ENCODE results near the gene APOL2. TPM values are rescaled to one million over a fixed set of nuclear protein-coding genes. Genes with fewer than 3 reads are reported as not detected.
"Not testable (repeated sequence)": the region's sequence is repeated elsewhere in the genome, so short reads cannot be mapped to it uniquely, and the experiment has no call there.

Gene APOL2
- total RNA-seq, 2 donors from 2014 or later = 2.1 to 7.9 TPM

DNA sequence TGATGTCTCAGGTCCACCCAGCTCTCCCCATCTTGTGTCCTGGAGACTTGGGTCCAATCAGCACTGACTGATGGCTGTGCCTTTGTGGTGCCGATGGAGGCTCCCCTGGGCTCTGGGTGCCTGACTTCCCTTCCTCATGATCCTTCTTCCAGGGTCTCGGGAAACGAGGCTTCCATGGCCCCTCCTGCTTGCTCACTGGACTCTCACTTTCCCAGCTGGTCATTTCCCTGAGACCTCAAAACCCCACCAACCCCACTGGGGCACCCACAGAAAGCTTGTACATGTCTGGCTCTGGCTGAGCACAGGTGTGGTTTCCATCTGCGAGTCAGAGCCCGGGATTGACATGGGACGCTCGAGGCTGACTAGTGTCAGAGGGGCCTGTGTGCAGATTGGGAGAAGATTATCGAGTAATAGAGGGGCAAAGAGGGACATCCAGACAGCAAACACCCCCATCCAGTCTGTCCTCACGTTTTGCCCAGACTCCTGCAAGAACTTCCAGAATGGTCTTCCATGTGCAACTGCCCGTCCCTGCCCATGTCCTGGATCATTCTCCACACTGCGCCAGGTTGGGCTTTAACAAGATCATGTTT is 28.7 kb upstream of the APOL2 start:
- Histone ChIP-seq H3K4me3 (ENCODE audit: low read length) (no peak overlapping the region), H3K4me1 (ENCODE audit: control insufficient read depth, insufficient read depth, low read length) (no peaks in the 10 kb centered on the region), H3K27ac (ENCODE audit: low read depth, low read length) (no peak overlapping the region), H3K36me3 (ENCODE audit: control insufficient read depth, insufficient read depth, low read length) (no peaks in the 10 kb centered on the region), H3K27me3 (ENCODE audit: control insufficient read depth, insufficient read depth, low read length, poor library complexity, severe bottlenecking) (no peaks in the 10 kb centered on the region), H3K9me3 (ENCODE audit: control insufficient read depth, low read length) (no peaks in the 10 kb centered on the region), H3K9ac (ENCODE audit: extremely low read depth, low read length, poor library complexity, severe bottlenecking) (no peak overlapping the region)
- Mint-ChIP-seq H3K36me3 (ENCODE audit: low read depth) (no peaks in the 10 kb centered on the region), H3K4me3 (no peak overlapping the region), H3K27ac (no peak overlapping the region), H3K4me1 (peaks cover 3% of the 10 kb centered on the region), H3K9me3 (no peaks in the 10 kb centered on the region), H3K27me3 (ENCODE audit: insufficient read depth) (peaks cover 10% of the 10 kb centered on the region)
- no peak for DNase-seq
- TF ChIP-seq, protein P1, sequence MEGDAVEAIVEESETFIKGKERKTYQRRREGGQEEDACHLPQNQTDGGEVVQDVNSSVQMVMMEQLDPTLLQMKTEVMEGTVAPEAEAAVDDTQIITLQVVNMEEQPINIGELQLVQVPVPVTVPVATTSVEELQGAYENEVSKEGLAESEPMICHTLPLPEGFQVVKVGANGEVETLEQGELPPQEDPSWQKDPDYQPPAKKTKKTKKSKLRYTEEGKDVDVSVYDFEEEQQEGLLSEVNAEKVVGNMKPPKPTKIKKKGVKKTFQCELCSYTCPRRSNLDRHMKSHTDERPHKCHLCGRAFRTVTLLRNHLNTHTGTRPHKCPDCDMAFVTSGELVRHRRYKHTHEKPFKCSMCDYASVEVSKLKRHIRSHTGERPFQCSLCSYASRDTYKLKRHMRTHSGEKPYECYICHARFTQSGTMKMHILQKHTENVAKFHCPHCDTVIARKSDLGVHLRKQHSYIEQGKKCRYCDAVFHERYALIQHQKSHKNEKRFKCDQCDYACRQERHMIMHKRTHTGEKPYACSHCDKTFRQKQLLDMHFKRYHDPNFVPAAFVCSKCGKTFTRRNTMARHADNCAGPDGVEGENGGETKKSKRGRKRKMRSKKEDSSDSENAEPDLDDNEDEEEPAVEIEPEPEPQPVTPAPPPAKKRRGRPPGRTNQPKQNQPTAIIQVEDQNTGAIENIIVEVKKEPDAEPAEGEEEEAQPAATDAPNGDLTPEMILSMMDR (conservative IDR thresholded peaks at IDR 0.05) = no peak
- 93 to 100% methylated on average over 5 to 11 of the region's 11 CpGs for WGBS, 2 experiments (ENCODE audit: insufficient coverage in 1 of 2, insufficient read length in 1 of 2)

DNA sequence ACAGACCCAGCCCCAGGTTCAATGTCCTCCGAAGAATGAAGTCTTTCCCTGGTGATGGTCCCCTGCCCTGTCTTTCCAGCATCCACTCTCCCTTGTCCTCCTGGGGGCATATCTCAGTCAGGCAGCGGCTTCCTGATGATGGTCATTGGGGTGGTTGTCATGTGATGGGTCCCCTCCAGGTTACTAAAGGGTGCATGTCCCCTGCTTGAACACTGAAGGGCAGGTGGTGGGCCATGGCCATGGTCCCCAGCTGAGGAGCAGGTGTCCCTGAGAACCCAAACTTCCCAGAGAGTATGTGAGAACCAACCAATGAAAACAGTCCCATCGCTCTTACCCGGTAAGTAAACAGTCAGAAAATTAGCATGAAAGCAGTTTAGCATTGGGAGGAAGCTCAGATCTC is 27.7 kb upstream of the APOL2 start:
- H3K27me3 ChIP-seq (ENCODE audit: control insufficient read depth, insufficient read depth, low read length, poor library complexity, severe bottlenecking) = no peaks in the 10 kb centered on the region
- Mint-ChIP-seq H3K27me3 (ENCODE audit: insufficient read depth) (peaks cover 10% of the 10 kb centered on the region), H3K4me3 (no peak overlapping the region), H3K36me3 (ENCODE audit: low read depth) (no peaks in the 10 kb centered on the region), H3K9me3 (no peaks in the 10 kb centered on the region), H3K27ac (no peak overlapping the region), H3K4me1 (peaks cover 3% of the 10 kb centered on the region)
- no peak overlapping the region for H3K4me3 ChIP-seq (ENCODE audit: low read length)
- TF ChIP-seq, protein P1 (conservative IDR thresholded peaks at IDR 0.05) = no peak
- H3K9me3 ChIP-seq (ENCODE audit: control insufficient read depth, low read length) = no peaks in the 10 kb centered on the region
- no peaks in the 10 kb centered on the region for H3K4me1 ChIP-seq (ENCODE audit: control insufficient read depth, insufficient read depth, low read length)
- no peak overlapping the region for H3K27ac ChIP-seq (ENCODE audit: low read depth, low read length)
- DNase-seq = no peak
- no peak overlapping the region for H3K9ac ChIP-seq (ENCODE audit: extremely low read depth, low read length, poor library complexity, severe bottlenecking)
- WGBS, 2 experiments (ENCODE audit: insufficient coverage in 1 of 2, insufficient read length in 1 of 2) = 92 to 100% methylated on average over 2 to 4 of the region's 4 CpGs
- H3K36me3 ChIP-seq (ENCODE audit: control insufficient read depth, insufficient read depth, low read length) = no peaks in the 10 kb centered on the region

DNA sequence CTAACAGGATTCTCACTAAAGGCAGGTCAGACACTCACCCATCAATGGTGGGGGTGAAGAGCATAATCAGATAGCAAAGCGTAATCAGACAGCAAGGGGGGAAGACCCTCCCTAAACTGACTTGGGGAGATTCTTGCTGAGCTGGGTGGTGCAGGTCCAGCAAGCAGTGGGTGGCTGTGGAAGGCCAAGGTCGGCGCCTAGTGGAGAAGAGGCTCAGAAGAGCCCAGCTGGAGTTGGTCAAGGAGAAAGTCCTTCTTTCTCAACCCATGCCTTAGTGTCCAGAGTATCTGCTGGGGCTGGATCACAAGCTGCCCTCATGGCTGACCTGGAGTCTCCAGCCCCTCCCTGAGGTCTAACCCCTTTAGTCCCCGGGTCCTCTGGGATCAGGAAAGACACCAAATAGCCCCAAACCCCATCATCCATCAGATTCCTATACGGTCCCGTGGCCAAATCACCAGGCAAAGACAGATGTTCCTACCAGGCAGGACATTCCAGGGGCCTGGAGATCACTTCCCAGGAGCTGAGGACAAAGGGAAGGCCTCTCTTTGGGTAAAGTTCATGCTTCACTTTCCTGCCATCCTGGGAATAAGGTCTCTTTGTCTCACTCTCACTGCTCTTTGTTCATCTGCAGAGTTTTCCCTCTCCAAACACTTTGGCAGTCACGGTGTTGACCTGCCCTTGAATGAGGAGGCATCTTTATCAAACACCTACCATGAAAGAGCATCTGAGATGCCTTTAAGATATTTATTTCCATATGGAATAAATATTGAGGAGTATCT is 24.7 kb upstream of the APOL2 start:
- 79 to 90% methylated on average over 3 to 6 of the region's 7 CpGs for WGBS, 2 experiments (ENCODE audit: insufficient coverage in 1 of 2, insufficient read length in 1 of 2)

DNA sequence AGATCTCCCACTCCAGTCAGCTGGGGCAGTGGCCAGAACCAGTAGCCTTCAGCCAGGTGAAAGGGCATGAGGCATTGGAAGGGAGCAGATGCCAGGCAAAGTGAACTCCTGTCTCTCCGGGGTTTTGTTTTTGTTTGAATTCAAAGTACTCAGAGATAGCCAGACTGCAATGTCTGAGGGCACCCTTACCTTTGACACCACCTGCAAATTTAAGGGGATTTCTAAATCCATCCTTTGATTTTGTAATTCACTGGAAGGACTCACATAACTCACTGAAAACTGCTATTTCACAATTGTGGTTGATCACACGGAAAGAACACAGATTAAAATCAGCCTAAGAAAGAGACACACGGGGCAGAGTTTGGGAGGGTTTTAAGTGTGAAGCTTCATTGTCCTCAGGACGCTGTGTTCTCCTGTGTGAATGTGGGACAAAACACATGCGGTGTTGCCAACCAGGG is 23.9 kb upstream of the APOL2 start:
- H3K4me3 ChIP-seq (ENCODE audit: low read length); H3K27ac ChIP-seq (ENCODE audit: low read depth, low read length); H3K27ac Mint-ChIP-seq; H3K36me3 ChIP-seq (ENCODE audit: control insufficient read depth, insufficient read depth, low read length); H3K4me3 Mint-ChIP-seq; DNase-seq; H3K9ac ChIP-seq (ENCODE audit: extremely low read depth, low read length, poor library complexity, severe bottlenecking); H3K36me3 Mint-ChIP-seq (ENCODE audit: low read depth); H3K9me3 ChIP-seq (ENCODE audit: control insufficient read depth, low read length); H3K27me3 Mint-ChIP-seq (ENCODE audit: insufficient read depth); H3K27me3 ChIP-seq (ENCODE audit: control insufficient read depth, insufficient read depth, low read length, poor library complexity, severe bottlenecking); H3K9me3 Mint-ChIP-seq: not testable (repeated sequence)
- peaks cover 18% of the 10 kb centered on the region for H3K4me1 Mint-ChIP-seq
- peaks cover 13% of the 10 kb centered on the region for H3K4me1 ChIP-seq (ENCODE audit: control insufficient read depth, insufficient read depth, low read length)
- 71 to 80% methylated on average over 5 of the region's 5 CpGs for WGBS, 2 experiments (ENCODE audit: insufficient coverage in 1 of 2, insufficient read length in 1 of 2)

More for the DNA sequence above, 24.7 kb upstream of the APOL2 start:
- H3K36me3 Mint-ChIP-seq (ENCODE audit: low read depth); H3K27me3 Mint-ChIP-seq (ENCODE audit: insufficient read depth); H3K36me3 ChIP-seq (ENCODE audit: control insufficient read depth, insufficient read depth, low read length); DNase-seq; H3K4me1 Mint-ChIP-seq; H3K4me3 Mint-ChIP-seq; H3K27me3 ChIP-seq (ENCODE audit: control insufficient read depth, insufficient read depth, low read length, poor library complexity, severe bottlenecking); H3K9ac ChIP-seq (ENCODE audit: extremely low read depth, low read length, poor library complexity, severe bottlenecking); H3K4me1 ChIP-seq (ENCODE audit: control insufficient read depth, insufficient read depth, low read length); H3K27ac ChIP-seq (ENCODE audit: low read depth, low read length); H3K9me3 Mint-ChIP-seq; H3K27ac Mint-ChIP-seq; H3K9me3 ChIP-seq (ENCODE audit: control insufficient read depth, low read length); H3K4me3 ChIP-seq (ENCODE audit: low read length): not testable (repeated sequence)

DNA sequence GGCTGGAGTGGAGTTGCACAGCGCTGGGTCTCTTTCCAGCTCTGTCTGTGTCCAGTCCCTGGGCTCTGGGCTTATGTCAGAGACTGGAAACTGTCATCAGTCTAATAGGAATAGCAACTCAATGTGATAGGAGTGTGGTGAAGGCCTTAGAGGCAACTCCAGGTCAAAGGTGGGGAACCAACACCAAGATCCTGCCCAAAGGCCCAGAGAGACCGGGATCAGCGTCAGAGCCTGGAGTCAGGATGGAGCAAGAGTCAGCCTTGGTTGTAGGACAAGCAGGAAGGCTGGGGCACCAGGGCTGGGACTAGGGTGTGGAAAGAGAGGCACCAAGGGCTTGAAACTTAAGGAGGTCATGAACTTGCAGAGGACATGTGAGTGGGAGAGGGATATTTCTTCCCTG is 23.0 kb upstream of the APOL2 start:
- not testable (repeated sequence) for H3K27me3 ChIP-seq (ENCODE audit: control insufficient read depth, insufficient read depth, low read length, poor library complexity, severe bottlenecking); H3K27ac ChIP-seq (ENCODE audit: low read depth, low read length); H3K27me3 Mint-ChIP-seq (ENCODE audit: insufficient read depth); H3K9me3 Mint-ChIP-seq; DNase-seq; H3K36me3 Mint-ChIP-seq (ENCODE audit: low read depth); H3K4me3 Mint-ChIP-seq; H3K27ac Mint-ChIP-seq; H3K36me3 ChIP-seq (ENCODE audit: control insufficient read depth, insufficient read depth, low read length); H3K4me3 ChIP-seq (ENCODE audit: low read length); H3K9me3 ChIP-seq (ENCODE audit: control insufficient read depth, low read length); H3K9ac ChIP-seq (ENCODE audit: extremely low read depth, low read length, poor library complexity, severe bottlenecking)
- peaks cover 20% of the 10 kb centered on the region for H3K4me1 Mint-ChIP-seq
- peaks cover 14% of the 10 kb centered on the region for H3K4me1 ChIP-seq (ENCODE audit: control insufficient read depth, insufficient read depth, low read length)
- 94% methylated on average over 3 of the region's 3 CpGs; no CpG with 5 or more reads in 1 of the 2 experiments for WGBS, 2 experiments (ENCODE audit: insufficient coverage in 1 of 2, insufficient read length in 1 of 2)
